Testis (tissue), 2 donors: ENCODE results near the gene ADAM12.

ENCODE experiments used
- POLR2A ChIP-seq: fragments of 450-650 bp; IDR thresholded peaks from one replicate; pipeline ENCODE4 v1.6.1; 2017; ENCODE audit warnings: antibody characterized with exemption, mild to moderate bottlenecking, moderate library complexity
- TF ChIP-seq, protein P1 (sequence below), 3 experiments: fragments of 450-650 bp in 2 of 3; fragments of 200-600 bp in 1 of 3; sonication (generic) in 1 of 3; IDR thresholded peaks; one replicate each; pipeline ENCODE4 v1.5.1; 2016 to 2019; ENCODE audit warnings: antibody characterized with exemption in 3 of 3, mild to moderate bottlenecking in 2 of 3, moderate library complexity in 1 of 3

DNA sequence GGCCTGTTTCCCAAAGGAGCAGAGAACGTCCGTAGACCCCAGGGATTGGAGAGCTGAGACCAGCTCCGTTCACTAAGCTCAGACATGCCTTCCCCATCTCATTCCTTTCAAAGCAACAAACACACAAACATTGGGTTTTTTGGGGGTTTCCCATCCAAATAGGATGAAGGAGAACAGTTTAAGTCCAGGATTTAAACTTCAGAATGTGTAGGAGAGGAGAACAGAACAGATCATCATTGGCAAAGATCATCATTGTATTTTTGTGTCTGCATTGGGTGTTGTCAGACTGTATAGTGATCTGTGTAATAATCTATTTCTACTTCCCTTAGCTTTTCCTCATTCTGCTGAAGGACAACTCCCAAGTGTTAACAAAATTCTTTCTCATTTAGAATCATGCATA lies 314.0 kb downstream of the ADAM12 start:
- no peak for TF ChIP-seq POLR2A
- TF ChIP-seq, protein P1, sequence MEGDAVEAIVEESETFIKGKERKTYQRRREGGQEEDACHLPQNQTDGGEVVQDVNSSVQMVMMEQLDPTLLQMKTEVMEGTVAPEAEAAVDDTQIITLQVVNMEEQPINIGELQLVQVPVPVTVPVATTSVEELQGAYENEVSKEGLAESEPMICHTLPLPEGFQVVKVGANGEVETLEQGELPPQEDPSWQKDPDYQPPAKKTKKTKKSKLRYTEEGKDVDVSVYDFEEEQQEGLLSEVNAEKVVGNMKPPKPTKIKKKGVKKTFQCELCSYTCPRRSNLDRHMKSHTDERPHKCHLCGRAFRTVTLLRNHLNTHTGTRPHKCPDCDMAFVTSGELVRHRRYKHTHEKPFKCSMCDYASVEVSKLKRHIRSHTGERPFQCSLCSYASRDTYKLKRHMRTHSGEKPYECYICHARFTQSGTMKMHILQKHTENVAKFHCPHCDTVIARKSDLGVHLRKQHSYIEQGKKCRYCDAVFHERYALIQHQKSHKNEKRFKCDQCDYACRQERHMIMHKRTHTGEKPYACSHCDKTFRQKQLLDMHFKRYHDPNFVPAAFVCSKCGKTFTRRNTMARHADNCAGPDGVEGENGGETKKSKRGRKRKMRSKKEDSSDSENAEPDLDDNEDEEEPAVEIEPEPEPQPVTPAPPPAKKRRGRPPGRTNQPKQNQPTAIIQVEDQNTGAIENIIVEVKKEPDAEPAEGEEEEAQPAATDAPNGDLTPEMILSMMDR (IDR thresholded peaks at IDR 0.05) = no peak
